Uterus (tissue), 4 donors: Measurements from ENCODE around the gene DENND1A. TPM values are rescaled to one million over a fixed set of nuclear protein-coding genes. Genes with fewer than 3 reads are reported as not detected.

Source experiments
- DNase-seq, 2 donors: peaks; one replicate each; pipeline ENCODE4 v3.0.0-alpha.2; 2019 to 2020
- H3K27ac ChIP-seq, 2 donors: fragments of 200-600 bp; sonication (generic); 1 replicate in 1 of 2; 2 replicates in 1 of 2; pipeline ENCODE4 v1.5.1; 2016 to 2018
- H3K27me3 ChIP-seq, 2 donors: fragments of 200-600 bp; sonication (generic); one replicate each; pipeline ENCODE4 v1.5.1; 2018 to 2019; ENCODE audit warnings: control low read depth in 1 of 2
- H3K36me3 ChIP-seq, 2 donors: fragments of 200-600 bp; sonication (generic); one replicate each; pipeline ENCODE4 v1.5.1; 2019; ENCODE audit warnings: control low read depth in 1 of 2
- H3K4me1 ChIP-seq, 2 donors: fragments of 200-600 bp; sonication (generic); one replicate each; pipeline ENCODE4 v1.5.1; 2018 to 2019; ENCODE audit warnings: control low read depth in 1 of 2
- H3K4me3 ChIP-seq, 2 donors: fragments of 200-600 bp; sonication (generic); 1 replicate in 1 of 2; 2 replicates in 1 of 2; pipeline ENCODE4 v1.5.1; 2018 to 2019; ENCODE audit warnings: mild to moderate bottlenecking in 1 of 2
- H3K9me3 ChIP-seq, 2 donors: fragments of 200-600 bp; sonication (generic); one replicate each; pipeline ENCODE4 v1.5.1; 2019; ENCODE audit warnings: control low read depth in 1 of 2
- POLR2A ChIP-seq, 2 donors: fragments of 450-650 bp; IDR thresholded peaks; one replicate each; pipeline ENCODE4 v1.6.1; 2016; ENCODE audit warnings: antibody characterized with exemption in 2 of 2, mild to moderate bottlenecking in 1 of 2, moderate library complexity in 1 of 2
- intact Hi-C: fragments of 100-400 bp; cut with DNase I; formaldehyde crosslinking; loops from one replicate; pipeline ENCODE4 v1.15.1; 2023; ENCODE audit warnings: low total_unique reads
- total RNA-seq, 4 donors: library from RNA; depleted of rRNA in 3 of 4; stranded (reverse); fragments of >200 nt in 3 of 4; gene quantifications; one replicate each; pipeline versions ENCODE4 v1.1.0 to v1.2.4, GENCODE V29; 2014 to 2023
- TF ChIP-seq, protein P1 (sequence below), 4 experiments: fragments of 200-600 bp in 2 of 4; fragments of 450-650 bp in 2 of 4; sonication (generic) in 2 of 4; IDR thresholded peaks; one replicate each; pipeline ENCODE4 v1.5.1; 2016 to 2019; ENCODE audit warnings: antibody characterized with exemption in 4 of 4, mild to moderate bottlenecking in 2 of 4, moderate library complexity in 1 of 4
- donor health status: DM: yes; HTN: yes; CAD: no.

The DENND1A gene
- total RNA-seq, 4 donors from 2014 or later, result 10.8 to 34.5 (median 22.6) TPM

DNA sequence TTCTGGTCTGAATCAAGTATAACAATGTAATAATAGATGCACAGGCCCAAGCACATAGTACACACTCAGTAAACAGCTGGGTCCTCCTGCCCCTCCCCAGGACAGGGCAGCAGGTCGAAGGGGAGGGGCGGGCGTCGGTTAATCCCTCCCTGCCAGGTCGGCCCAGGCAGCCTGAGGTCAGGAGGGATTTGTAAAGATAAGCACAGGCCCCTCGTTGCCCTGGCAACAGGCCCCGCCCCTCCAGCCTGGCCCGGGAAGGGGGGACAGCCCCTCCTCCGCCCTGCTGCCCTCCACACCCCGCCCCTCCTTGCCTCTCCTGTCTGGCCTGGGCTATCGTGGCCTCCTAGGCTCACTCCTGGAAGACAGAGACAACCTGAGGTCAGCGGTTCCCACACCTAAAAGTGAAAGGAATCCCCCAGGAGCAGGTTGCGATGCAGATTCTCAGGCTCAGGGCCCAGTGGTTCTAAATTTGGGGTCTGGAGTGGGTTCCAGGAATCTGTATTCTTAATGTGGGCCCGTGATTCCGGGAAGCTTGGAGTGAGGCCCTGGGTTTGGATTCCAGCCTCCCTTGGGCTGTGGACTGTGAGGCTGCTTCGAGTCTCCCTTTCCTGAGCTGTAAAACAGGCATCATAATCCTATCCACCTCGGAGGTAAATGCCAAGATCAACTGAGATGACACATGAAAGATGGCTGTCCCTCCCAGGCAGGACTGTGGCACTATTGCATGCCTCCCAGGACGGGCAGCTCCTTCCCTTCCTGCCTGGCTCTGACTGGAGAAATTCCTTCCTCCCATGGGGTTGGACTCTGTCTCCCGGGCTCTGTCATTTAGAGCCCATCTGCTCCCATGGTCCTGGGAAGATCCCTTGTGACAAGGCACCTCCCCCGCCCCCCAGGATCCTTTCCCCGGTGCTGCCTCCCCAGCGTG is 569.5 kb downstream of the DENND1A start:
- H3K4me1 ChIP-seq, result peaks cover 0 to 5% of the 10 kb centered on the region in 2 donors
- H3K36me3 ChIP-seq, result no peaks in the 10 kb centered on the region
- peak overlapping the region; percentile 42 to 81 for H3K27ac ChIP-seq
- no peaks in the 10 kb centered on the region for H3K9me3 ChIP-seq
- no peak overlapping the region for H3K4me3 ChIP-seq
- no peaks in the 10 kb centered on the region for H3K27me3 ChIP-seq
- DNase-seq, result peak; percentile 66 to 74
- TF ChIP-seq, protein P1, sequence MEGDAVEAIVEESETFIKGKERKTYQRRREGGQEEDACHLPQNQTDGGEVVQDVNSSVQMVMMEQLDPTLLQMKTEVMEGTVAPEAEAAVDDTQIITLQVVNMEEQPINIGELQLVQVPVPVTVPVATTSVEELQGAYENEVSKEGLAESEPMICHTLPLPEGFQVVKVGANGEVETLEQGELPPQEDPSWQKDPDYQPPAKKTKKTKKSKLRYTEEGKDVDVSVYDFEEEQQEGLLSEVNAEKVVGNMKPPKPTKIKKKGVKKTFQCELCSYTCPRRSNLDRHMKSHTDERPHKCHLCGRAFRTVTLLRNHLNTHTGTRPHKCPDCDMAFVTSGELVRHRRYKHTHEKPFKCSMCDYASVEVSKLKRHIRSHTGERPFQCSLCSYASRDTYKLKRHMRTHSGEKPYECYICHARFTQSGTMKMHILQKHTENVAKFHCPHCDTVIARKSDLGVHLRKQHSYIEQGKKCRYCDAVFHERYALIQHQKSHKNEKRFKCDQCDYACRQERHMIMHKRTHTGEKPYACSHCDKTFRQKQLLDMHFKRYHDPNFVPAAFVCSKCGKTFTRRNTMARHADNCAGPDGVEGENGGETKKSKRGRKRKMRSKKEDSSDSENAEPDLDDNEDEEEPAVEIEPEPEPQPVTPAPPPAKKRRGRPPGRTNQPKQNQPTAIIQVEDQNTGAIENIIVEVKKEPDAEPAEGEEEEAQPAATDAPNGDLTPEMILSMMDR (IDR thresholded peaks at IDR 0.05), result no peak
- no peak for TF ChIP-seq POLR2A (IDR thresholded peaks at IDR 0.05)
- intact Hi-C loops, result no loop called here

GRCh38 chr9:123359546-123359945 is 570.4 kb downstream of the DENND1A start:
- peak overlapping the region in 1 of 2 donors; percentile 81 for H3K27ac ChIP-seq
- no peaks in the 10 kb centered on the region for H3K27me3 ChIP-seq
- no peak for DNase-seq
- TF ChIP-seq POLR2A (IDR thresholded peaks at IDR 0.05), result no peak
- TF ChIP-seq, protein P1 (IDR thresholded peaks at IDR 0.05), result no peak
- intact Hi-C loops, result no loop called here
- no peaks in the 10 kb centered on the region for H3K9me3 ChIP-seq
- H3K4me1 ChIP-seq, result no peaks in the 10 kb centered on the region
- no peaks in the 10 kb centered on the region for H3K36me3 ChIP-seq
- no peak overlapping the region for H3K4me3 ChIP-seq

DNA sequence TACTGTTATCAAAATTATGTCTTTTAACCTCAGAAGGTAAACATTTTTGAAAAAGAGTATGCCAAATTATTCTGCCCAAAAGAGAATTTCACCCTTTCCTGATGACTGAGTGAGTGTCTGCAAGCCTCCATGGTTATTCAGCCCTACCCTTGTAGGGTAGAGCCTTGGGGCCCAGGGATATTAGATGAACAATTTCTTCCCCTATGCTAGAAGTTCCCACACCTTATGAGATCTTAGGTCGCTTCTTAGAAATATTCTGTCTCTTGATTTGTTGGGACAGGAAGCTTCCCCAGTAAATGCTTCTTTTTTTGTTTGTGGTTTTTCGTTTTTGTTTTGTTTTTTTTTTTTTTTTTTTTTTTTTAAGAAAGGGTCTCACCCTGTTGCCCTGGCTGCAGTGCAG is 570.8 kb downstream of the DENND1A start:
- H3K27ac ChIP-seq, result peak overlapping the region in 1 of 2 donors; percentile 81
- TF ChIP-seq POLR2A (IDR thresholded peaks at IDR 0.05), result no peak
- TF ChIP-seq, protein P1 (IDR thresholded peaks at IDR 0.05), result no peak
- H3K9me3 ChIP-seq, result no peaks in the 10 kb centered on the region
- no peaks in the 10 kb centered on the region for H3K27me3 ChIP-seq
- no peak for DNase-seq
- no peak overlapping the region for H3K4me3 ChIP-seq
- peaks cover 0 to 3% of the 10 kb centered on the region in 2 donors for H3K4me1 ChIP-seq
- H3K36me3 ChIP-seq, result no peaks in the 10 kb centered on the region
- intact Hi-C loops, result no loop called here

- Histone ChIP-seq H3K27me3 (no peaks in the 10 kb centered on the region), H3K9me3 (no peaks in the 10 kb centered on the region), H3K36me3 (no peaks in the 10 kb centered on the region), H3K27ac (peak overlapping the region in 1 of 2 donors; percentile 12), H3K4me1 (peaks cover 0 to 3% of the 10 kb centered on the region in 2 donors), H3K4me3 (no peak overlapping the region)
- TF ChIP-seq, protein P1 (IDR thresholded peaks at IDR 0.05), result no peak
- TF ChIP-seq POLR2A (IDR thresholded peaks at IDR 0.05), result no peak
- intact Hi-C loops, result no loop called here
- no peak for DNase-seq
These were observed 571.6 kb downstream of the DENND1A start for GRCh38 chr9:123358181-123358905.

DNA sequence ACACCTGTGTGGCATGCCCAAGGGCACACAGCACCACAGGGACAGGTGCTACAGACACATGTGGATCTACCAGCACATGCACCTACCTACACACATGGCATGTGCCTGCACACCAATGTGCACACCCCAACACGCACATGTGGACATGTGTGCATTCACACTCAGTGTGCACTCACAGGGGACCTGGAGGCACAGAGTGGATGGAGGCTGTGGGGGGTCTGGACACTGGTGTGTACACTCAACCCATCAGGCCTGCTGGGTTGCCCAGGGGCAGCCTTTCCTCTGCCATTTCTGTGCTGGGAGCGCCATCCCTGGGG is 572.2 kb downstream of the DENND1A start:
- Histone ChIP-seq H3K9me3 (no peaks in the 10 kb centered on the region), H3K4me3 (no peak overlapping the region), H3K36me3 (no peaks in the 10 kb centered on the region), H3K27ac (no peak overlapping the region), H3K27me3 (no peaks in the 10 kb centered on the region), H3K4me1 (peaks cover 0 to 3% of the 10 kb centered on the region in 2 donors)
- intact Hi-C loops, result no loop called here
- TF ChIP-seq, protein P1 (IDR thresholded peaks at IDR 0.05), result no peak
- no peak for TF ChIP-seq POLR2A (IDR thresholded peaks at IDR 0.05)
- no peak for DNase-seq
